CD14-positive monocyte (primary cell): ENCODE data around the gene PRAMEF12. TPM values are rescaled to one million over a fixed set of nuclear protein-coding genes. Genes with fewer than 3 reads are reported as not detected.

Experiments used
- DNase-seq, 3 donors: peaks; one replicate each; pipeline ENCODE4 v3.0.0-alpha.2; 2011 to 2022
- H2AFZ ChIP-seq: 2 replicates; pipeline ENCODE4 v1.6.0; 2012; ENCODE audit warnings: mild to moderate bottlenecking, low read depth, low read length, inconsistent platforms; ENCODE audit not compliant: insufficient read depth, poor library complexity, severe bottlenecking
- H3K27ac ChIP-seq, 2 donors: 1 replicate in 1 of 2; 2 replicates in 1 of 2; pipeline ENCODE4 v1.5.1; 2012 to 2013; ENCODE audit warnings: low read length in 2 of 2, control low read depth in 1 of 2, inconsistent platforms in 1 of 2, low read depth in 1 of 2, mild to moderate bottlenecking in 1 of 2
- H3K27me3 ChIP-seq, 2 donors: one replicate each; pipeline versions ENCODE4 v1.6.0 to v1.6.1; 2011 to 2013; ENCODE audit warnings: low read length in 2 of 2; ENCODE audit not compliant: control insufficient read depth in 2 of 2, insufficient read depth in 2 of 2
- H3K36me3 ChIP-seq, 2 donors: replicated peaks in 1 of 2; 1 replicate in 1 of 2; 2 replicates in 1 of 2; pipeline versions ENCODE4 v1.5.1 to v1.6.1; 2012 to 2013; ENCODE audit warnings: low read length in 2 of 2, control low read depth in 1 of 2, inconsistent platforms in 1 of 2, mild to moderate bottlenecking in 1 of 2; ENCODE audit not compliant: insufficient read depth in 2 of 2, control insufficient read depth in 1 of 2
- H3K4me1 ChIP-seq, 2 donors: 1 replicate in 1 of 2; 2 replicates in 1 of 2; pipeline versions ENCODE4 v1.5.1 to v1.6.1; 2012 to 2013; ENCODE audit warnings: low read length in 2 of 2, control low read depth in 1 of 2, inconsistent platforms in 1 of 2, mild to moderate bottlenecking in 1 of 2, moderate library complexity in 1 of 2; ENCODE audit not compliant: insufficient read depth in 2 of 2, control insufficient read depth in 1 of 2
- H3K4me2 ChIP-seq: replicated peaks from 2 replicates; pipeline ENCODE3; 2012; ENCODE audit warnings: low read length, moderate library complexity, mild to moderate bottlenecking; ENCODE audit not compliant: poor library complexity, severe bottlenecking; ENCODE audit errors: extremely low read depth
- H3K4me3 ChIP-seq, 3 experiments: fragments of 200-600 bp in 1 of 3; sonication (generic) in 1 of 3; replicated peaks in 1 of 3; 1 replicate in 2 of 3; 2 replicates in 1 of 3; pipeline ENCODE4 v1.5.1; 2011 to 2013; ENCODE audit warnings: low read length in 3 of 3, mild to moderate bottlenecking in 3 of 3, control low read depth in 2 of 3, low read depth in 2 of 3, inconsistent platforms in 1 of 3, moderate library complexity in 1 of 3
- H3K79me2 ChIP-seq: 2 replicates; pipeline ENCODE4 v1.6.0; 2012; ENCODE audit warnings: mild to moderate bottlenecking, control low read depth, inconsistent platforms, low read length, moderate library complexity; ENCODE audit not compliant: insufficient read depth
- H3K9ac ChIP-seq: 2 replicates; pipeline ENCODE4 v1.6.0; 2017; ENCODE audit warnings: low read length, mild to moderate bottlenecking; ENCODE audit not compliant: insufficient read depth, poor library complexity, severe bottlenecking
- H3K9me3 ChIP-seq, 2 donors: replicated peaks in 1 of 2; 1 replicate in 1 of 2; 2 replicates in 1 of 2; pipeline versions ENCODE4 v1.5.1 to v1.6.1; 2012 to 2013; ENCODE audit warnings: low read length in 2 of 2, control low read depth in 1 of 2; ENCODE audit not compliant: control insufficient read depth in 1 of 2, insufficient read depth in 1 of 2
- H4K20me1 ChIP-seq: 2 replicates; pipeline ENCODE4 v1.6.0; 2012; ENCODE audit warnings: mild to moderate bottlenecking, low read length, control low read depth, moderate library complexity; ENCODE audit not compliant: insufficient read depth
- H3K27ac Mint-ChIP-seq, 7 donors: one replicate each; pipeline ENCODE4 v1.8.0; 2020; ENCODE audit warnings: mild to moderate bottlenecking in 7 of 7, mixed read lengths in 7 of 7, moderate library complexity in 6 of 7, inconsistent platforms in 2 of 7
- H3K27me3 Mint-ChIP-seq, 3 donors: one replicate each; pipeline ENCODE4 v1.8.0; 2021 to 2022; ENCODE audit warnings: low read depth in 3 of 3, mild to moderate bottlenecking in 3 of 3, mixed read lengths in 3 of 3, moderate library complexity in 3 of 3, inconsistent platforms in 1 of 3
- H3K36me3 Mint-ChIP-seq, 2 donors: one replicate each; pipeline ENCODE4 v1.8.0; 2020; ENCODE audit warnings: mixed read lengths in 2 of 2, inconsistent platforms in 1 of 2, mild to moderate bottlenecking in 1 of 2
- H3K4me1 Mint-ChIP-seq: one replicate; pipeline ENCODE4 v1.8.0; 2020; ENCODE audit warnings: mild to moderate bottlenecking, mixed read lengths
- H3K4me3 Mint-ChIP-seq, 2 donors: one replicate each; pipeline ENCODE4 v1.8.0; 2020; ENCODE audit warnings: mild to moderate bottlenecking in 2 of 2, mixed read lengths in 2 of 2, moderate library complexity in 1 of 2
- H3K9me3 Mint-ChIP-seq, 7 donors: one replicate each; pipeline ENCODE4 v1.8.0; 2020 to 2022; ENCODE audit warnings: mixed read lengths in 7 of 7, mild to moderate bottlenecking in 6 of 7, moderate library complexity in 6 of 7, inconsistent platforms in 2 of 7
- WGBS: methylation state at CpG from one replicate; pipeline ENCODE4 v1.1.5; 2013; ENCODE audit warnings: missing lambda C conversion rate; ENCODE audit not compliant: insufficient coverage; 5-methylcytosine and 5-hydroxymethylcytosine counted together
- intact Hi-C, 2 donors: fragments of 100-400 bp; cut with micrococcal nuclease; formaldehyde crosslinking; loops; one replicate each; pipeline versions ENCODE4 v1.15.0 to v1.15.1; 2023
- polyA plus RNA-seq, 3 donors: library from polyadenylated mRNA; depleted of rRNA in 1 of 3; unstranded in 2 of 3; stranded (reverse) in 1 of 3; fragments of 300-500 nt in 2 of 3; fragments of >200 nt in 1 of 3; fragmentation: Illumina TruSeq in 2 of 3; gene quantifications; 1 replicate in 2 of 3; 2 replicates in 1 of 3; pipeline ENCODE4 v1.2.3, GENCODE V29; 2012 to 2021
- TF ChIP-seq, protein P1 (sequence below): fragments of 200-600 bp; IDR thresholded peaks from one replicate; pipeline ENCODE4 v1.8.0; 2022; ENCODE audit warnings: antibody characterized with exemption, mild to moderate bottlenecking

Gene PRAMEF12
- polyA plus RNA-seq, 3 donors: not detected

DNA sequence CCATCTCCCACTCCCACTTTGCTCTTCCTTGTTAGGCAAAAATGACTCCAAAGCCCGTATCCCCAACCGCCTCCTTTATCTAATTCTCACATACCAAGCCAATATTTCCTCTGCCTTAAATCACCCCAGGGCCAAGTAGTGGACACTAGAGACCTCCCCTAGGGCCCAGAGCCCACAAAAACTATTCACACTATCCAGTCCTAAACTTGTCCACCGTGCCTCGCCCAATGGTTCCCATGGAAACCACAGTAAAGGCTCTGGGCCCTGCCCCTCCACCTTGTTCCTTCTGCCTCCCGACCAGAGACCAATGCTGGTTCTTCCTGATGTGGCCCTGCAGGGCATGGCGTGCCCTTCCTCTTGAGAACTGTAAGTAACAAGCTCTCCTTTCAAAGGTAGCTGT is 15.7 kb upstream of the PRAMEF12 start:
- H4K20me1 ChIP-seq: no peaks in the 10 kb centered on the region
- H2AFZ ChIP-seq: no peak overlapping the region
- H3K9ac ChIP-seq: no peak overlapping the region
- Mint-ChIP-seq H3K27ac (no peak overlapping the region), H3K9me3 (peaks cover 0 to 3% (median 0%) of the 10 kb centered on the region in 7 donors), H3K36me3 (no peaks in the 10 kb centered on the region), H3K4me3 (no peak overlapping the region), H3K27me3 (peaks cover 1 to 12% (median 5%) of the 10 kb centered on the region in 3 donors), H3K4me1 (no peaks in the 10 kb centered on the region)
- TF ChIP-seq, protein P1, sequence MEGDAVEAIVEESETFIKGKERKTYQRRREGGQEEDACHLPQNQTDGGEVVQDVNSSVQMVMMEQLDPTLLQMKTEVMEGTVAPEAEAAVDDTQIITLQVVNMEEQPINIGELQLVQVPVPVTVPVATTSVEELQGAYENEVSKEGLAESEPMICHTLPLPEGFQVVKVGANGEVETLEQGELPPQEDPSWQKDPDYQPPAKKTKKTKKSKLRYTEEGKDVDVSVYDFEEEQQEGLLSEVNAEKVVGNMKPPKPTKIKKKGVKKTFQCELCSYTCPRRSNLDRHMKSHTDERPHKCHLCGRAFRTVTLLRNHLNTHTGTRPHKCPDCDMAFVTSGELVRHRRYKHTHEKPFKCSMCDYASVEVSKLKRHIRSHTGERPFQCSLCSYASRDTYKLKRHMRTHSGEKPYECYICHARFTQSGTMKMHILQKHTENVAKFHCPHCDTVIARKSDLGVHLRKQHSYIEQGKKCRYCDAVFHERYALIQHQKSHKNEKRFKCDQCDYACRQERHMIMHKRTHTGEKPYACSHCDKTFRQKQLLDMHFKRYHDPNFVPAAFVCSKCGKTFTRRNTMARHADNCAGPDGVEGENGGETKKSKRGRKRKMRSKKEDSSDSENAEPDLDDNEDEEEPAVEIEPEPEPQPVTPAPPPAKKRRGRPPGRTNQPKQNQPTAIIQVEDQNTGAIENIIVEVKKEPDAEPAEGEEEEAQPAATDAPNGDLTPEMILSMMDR: no peak
- no peak for DNase-seq
- no peaks in the 10 kb centered on the region for H3K36me3 ChIP-seq
- no peak overlapping the region for H3K4me3 ChIP-seq
- no peaks in the 10 kb centered on the region for H3K79me2 ChIP-seq
- H3K4me2 ChIP-seq: no peak overlapping the region
- WGBS: 74% methylated on average over 6 of the region's 6 CpGs
- H3K27me3 ChIP-seq: no peaks in the 10 kb centered on the region
- H3K4me1 ChIP-seq: no peaks in the 10 kb centered on the region
- H3K27ac ChIP-seq: no peak overlapping the region
- intact Hi-C loops: no loop called here
- no peaks in the 10 kb centered on the region for H3K9me3 ChIP-seq

DNA sequence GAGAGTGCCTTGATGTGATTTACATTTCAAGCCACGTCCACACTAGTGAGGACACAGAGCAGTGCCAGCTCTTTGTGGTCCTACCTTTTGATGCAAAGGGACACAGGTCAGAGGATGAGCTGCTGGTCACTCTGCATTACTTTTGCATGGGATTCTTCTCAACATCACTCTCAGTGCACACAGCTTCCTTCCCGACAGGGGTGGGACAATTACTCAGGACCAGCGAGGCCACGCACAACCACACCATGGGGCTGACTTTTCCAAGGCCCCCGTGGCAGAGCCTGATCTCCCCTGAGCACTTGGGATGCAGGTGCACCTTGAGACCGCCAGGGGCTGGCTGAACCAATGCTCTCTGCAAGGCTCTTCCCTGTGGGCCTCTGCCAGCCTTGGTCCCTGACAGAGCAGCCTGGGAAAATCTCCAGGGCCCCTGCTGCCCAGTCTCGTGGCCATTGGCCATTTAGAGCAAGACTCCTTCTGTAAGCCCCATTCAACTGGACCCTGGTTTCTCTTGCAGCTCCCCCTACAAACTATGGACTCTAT is 13.2 kb upstream of the PRAMEF12 start:
- intact Hi-C loops: no loop called here
- no peaks in the 10 kb centered on the region for H3K4me1 Mint-ChIP-seq
- Histone ChIP-seq H4K20me1 (no peaks in the 10 kb centered on the region), H3K36me3 (no peaks in the 10 kb centered on the region), H3K4me1 (no peaks in the 10 kb centered on the region), H3K27me3 (no peaks in the 10 kb centered on the region), H3K4me3 (no peak overlapping the region), H3K79me2 (no peaks in the 10 kb centered on the region), H3K9me3 (no peaks in the 10 kb centered on the region), H3K27ac (no peak overlapping the region), H3K9ac (no peak overlapping the region), H2AFZ (no peak overlapping the region), H3K4me2 (no peak overlapping the region)
- H3K36me3 Mint-ChIP-seq: no peaks in the 10 kb centered on the region
- H3K27me3 Mint-ChIP-seq: peaks cover 1 to 8% (median 3%) of the 10 kb centered on the region in 3 donors
- H3K27ac Mint-ChIP-seq: no peak overlapping the region
- TF ChIP-seq, protein P1: no peak
- peaks cover 0 to 3% (median 0%) of the 10 kb centered on the region in 7 donors for H3K9me3 Mint-ChIP-seq
- no peak overlapping the region for H3K4me3 Mint-ChIP-seq
- no peak for DNase-seq
- WGBS: 75% methylated on average over 7 of the region's 7 CpGs
